Loucy (cell line): ENCODE data around the gene KIF18B.

Experiments
- H2AFZ ChIP-seq: fragments of 200-600 bp; sonication (generic); 2 replicates; pipeline ENCODE4 v1.6.0; 2016; ENCODE audit warnings: antibody characterized with exemption, mild to moderate bottlenecking, low read length, moderate library complexity
- H3F3A ChIP-seq: fragments of 200-600 bp; 2 replicates; pipeline ENCODE4 v1.6.0; 2016; ENCODE audit warnings: antibody characterized with exemption, low read depth, mild to moderate bottlenecking
- H3K27me3 ChIP-seq: fragments of 200-600 bp; sonication (generic); 2 replicates; pipeline ENCODE4 v1.6.1; 2014; ENCODE audit warnings: low read length, mild to moderate bottlenecking; ENCODE audit not compliant: insufficient read depth, poor library complexity, severe bottlenecking
- H3K36me3 ChIP-seq: fragments of 200-600 bp; sonication (generic); 2 replicates; pipeline ENCODE4 v1.6.1; 2016; ENCODE audit warnings: low read length; ENCODE audit not compliant: insufficient read depth
- H3K4me1 ChIP-seq: fragments of 200-600 bp; sonication (generic); 2 replicates; pipeline ENCODE4 v1.5.1; 2014; ENCODE audit warnings: low read length, mild to moderate bottlenecking; ENCODE audit not compliant: insufficient read depth, poor library complexity, severe bottlenecking
- H3K4me2 ChIP-seq: fragments of 200-600 bp; sonication (generic); 2 replicates; pipeline ENCODE4 v1.6.0; 2014; ENCODE audit warnings: antibody characterized with exemption, low read length, low read depth, mild to moderate bottlenecking; ENCODE audit not compliant: poor library complexity, severe bottlenecking
- H3K4me3 ChIP-seq: fragments of 200-600 bp; sonication (generic); 2 replicates; pipeline ENCODE4 v1.5.1; 2014; ENCODE audit warnings: low read length, mild to moderate bottlenecking, mixed read lengths; ENCODE audit not compliant: poor library complexity, severe bottlenecking
- H3K79me2 ChIP-seq: fragments of 200-600 bp; sonication (generic); 2 replicates; pipeline ENCODE4 v1.6.1; 2014; ENCODE audit warnings: low read length; ENCODE audit not compliant: insufficient read depth
- H3K9ac ChIP-seq: fragments of 200-600 bp; sonication (generic); 2 replicates; pipeline ENCODE4 v1.6.0; 2014; ENCODE audit warnings: mild to moderate bottlenecking, low read depth, low read length, moderate library complexity; ENCODE audit not compliant: poor library complexity, severe bottlenecking
- H3K9me2 ChIP-seq: fragments of 200-600 bp; sonication (generic); replicated peaks from 2 replicates; pipeline ENCODE4 v1.6.1; 2016; ENCODE audit warnings: low read depth, low read length, mixed read lengths
- H3K9me3 ChIP-seq: fragments of 200-600 bp; sonication (generic); 2 replicates; pipeline ENCODE4 v1.6.1; 2014; ENCODE audit warnings: mild to moderate bottlenecking, antibody characterized with exemption, low read length, low read depth; ENCODE audit not compliant: insufficient read depth
- H4K20me1 ChIP-seq: fragments of 200-600 bp; sonication (generic); 2 replicates; pipeline ENCODE4 v1.6.0; 2014; ENCODE audit warnings: antibody characterized with exemption, low read length, mild to moderate bottlenecking; ENCODE audit not compliant: insufficient read depth, poor library complexity, severe bottlenecking
- EZH2phosphoT487 ChIP-seq: fragments of 200-600 bp; IDR thresholded peaks from 2 replicates; pipeline ENCODE4 v1.6.1; 2018; ENCODE audit warnings: antibody characterized with exemption, mild to moderate bottlenecking, moderate library complexity, borderline replicate concordance
- TF ChIP-seq, protein P1 (sequence below): fragments of 200-600 bp; sonication (generic); conservative IDR thresholded peaks from 2 replicates; pipeline ENCODE4 v1.5.1; 2014; ENCODE audit warnings: mild to moderate bottlenecking, antibody characterized with exemption, low read length

Gene KIF18B

DNA sequence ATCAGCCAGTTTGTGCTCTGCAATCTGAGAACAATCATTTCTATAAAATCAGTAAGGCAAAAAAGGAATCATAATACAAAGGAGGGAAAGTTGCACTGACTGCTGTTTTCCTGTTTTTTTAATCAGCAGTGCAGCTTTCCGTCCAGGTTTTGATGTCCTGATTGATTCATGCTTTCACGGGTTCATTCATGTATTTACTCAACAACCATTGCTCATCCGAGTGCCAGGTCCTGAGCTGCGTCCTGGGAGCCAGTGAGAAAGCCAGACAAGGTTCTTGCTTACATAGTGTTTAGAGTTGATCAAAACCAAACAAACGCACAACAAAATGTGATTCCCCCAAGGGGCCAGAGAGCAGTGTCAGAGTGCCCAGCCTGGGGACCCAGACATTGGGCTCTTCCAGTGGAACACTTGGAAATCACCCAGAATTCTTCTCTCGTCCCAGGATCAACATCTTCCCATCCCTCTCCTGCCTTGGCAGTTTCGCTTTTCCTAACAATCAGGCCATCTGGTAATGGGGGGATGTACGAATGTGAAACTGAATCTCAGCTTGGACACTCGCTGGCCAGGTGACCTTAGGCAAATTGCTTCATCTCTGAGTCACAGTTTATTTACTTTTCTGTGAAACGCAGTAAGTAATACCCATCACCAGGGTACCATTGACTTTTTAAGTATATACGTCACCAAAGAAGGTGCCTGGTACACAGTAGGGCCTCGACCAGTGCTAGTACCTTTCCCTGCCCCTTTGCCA lies 33.8 kb upstream of the KIF18B start:
- Histone ChIP-seq H3K4me1 (no peaks in the 10 kb centered on the region), H3K9me2 (no peaks in the 10 kb centered on the region), H3K79me2 (no peaks in the 10 kb centered on the region), H3K9ac (no peak overlapping the region), H3K36me3 (no peaks in the 10 kb centered on the region), H2AFZ (no peak overlapping the region), H3K4me2 (no peak overlapping the region), H4K20me1 (no peaks in the 10 kb centered on the region), H3K27me3 (no peaks in the 10 kb centered on the region), H3F3A (no peaks in the 10 kb centered on the region), H3K9me3 (no peaks in the 10 kb centered on the region), H3K4me3 (no peak overlapping the region)
- TF ChIP-seq, protein P1, sequence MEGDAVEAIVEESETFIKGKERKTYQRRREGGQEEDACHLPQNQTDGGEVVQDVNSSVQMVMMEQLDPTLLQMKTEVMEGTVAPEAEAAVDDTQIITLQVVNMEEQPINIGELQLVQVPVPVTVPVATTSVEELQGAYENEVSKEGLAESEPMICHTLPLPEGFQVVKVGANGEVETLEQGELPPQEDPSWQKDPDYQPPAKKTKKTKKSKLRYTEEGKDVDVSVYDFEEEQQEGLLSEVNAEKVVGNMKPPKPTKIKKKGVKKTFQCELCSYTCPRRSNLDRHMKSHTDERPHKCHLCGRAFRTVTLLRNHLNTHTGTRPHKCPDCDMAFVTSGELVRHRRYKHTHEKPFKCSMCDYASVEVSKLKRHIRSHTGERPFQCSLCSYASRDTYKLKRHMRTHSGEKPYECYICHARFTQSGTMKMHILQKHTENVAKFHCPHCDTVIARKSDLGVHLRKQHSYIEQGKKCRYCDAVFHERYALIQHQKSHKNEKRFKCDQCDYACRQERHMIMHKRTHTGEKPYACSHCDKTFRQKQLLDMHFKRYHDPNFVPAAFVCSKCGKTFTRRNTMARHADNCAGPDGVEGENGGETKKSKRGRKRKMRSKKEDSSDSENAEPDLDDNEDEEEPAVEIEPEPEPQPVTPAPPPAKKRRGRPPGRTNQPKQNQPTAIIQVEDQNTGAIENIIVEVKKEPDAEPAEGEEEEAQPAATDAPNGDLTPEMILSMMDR = no peak
- no peak for TF ChIP-seq EZH2phosphoT487

DNA sequence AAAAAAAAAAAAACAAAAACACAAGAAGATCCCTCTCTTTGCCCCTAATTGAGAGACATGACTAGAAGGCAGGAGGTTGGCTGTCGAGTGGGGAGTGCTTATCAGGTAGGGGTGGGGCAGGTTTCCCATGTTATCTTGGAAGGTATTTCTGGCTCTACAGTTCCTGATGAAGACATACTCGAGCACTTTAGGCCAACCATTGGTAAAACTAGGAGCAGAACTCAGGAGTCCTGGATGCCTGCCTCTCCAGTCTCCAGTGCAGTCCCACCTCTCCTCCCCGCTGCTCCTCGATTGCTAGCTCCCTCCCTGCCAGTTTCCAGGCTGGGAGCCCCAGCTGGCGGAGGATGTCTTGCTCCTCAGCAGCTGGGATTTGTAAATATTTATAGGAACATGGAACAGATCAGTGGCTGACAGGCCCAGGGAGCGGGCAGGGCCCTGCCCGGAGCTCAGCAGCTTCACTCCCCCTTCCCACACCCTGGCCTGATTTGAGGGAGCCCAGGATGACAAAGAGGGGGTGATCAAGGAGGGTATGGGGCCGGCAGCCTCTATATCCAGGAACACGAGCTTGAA lies 31.9 kb upstream of the KIF18B start:
- Histone ChIP-seq H2AFZ (no peak overlapping the region), H3K9me2 (no peaks in the 10 kb centered on the region), H3K4me1 (no peaks in the 10 kb centered on the region), H3K4me3 (no peak overlapping the region), H3K4me2 (no peak overlapping the region), H3K27me3 (no peaks in the 10 kb centered on the region), H3F3A (no peaks in the 10 kb centered on the region), H3K9ac (no peak overlapping the region), H3K36me3 (no peaks in the 10 kb centered on the region), H4K20me1 (no peaks in the 10 kb centered on the region), H3K79me2 (no peaks in the 10 kb centered on the region), H3K9me3 (no peaks in the 10 kb centered on the region)
- TF ChIP-seq, protein P1 = no peak
- TF ChIP-seq EZH2phosphoT487 = no peak

DNA sequence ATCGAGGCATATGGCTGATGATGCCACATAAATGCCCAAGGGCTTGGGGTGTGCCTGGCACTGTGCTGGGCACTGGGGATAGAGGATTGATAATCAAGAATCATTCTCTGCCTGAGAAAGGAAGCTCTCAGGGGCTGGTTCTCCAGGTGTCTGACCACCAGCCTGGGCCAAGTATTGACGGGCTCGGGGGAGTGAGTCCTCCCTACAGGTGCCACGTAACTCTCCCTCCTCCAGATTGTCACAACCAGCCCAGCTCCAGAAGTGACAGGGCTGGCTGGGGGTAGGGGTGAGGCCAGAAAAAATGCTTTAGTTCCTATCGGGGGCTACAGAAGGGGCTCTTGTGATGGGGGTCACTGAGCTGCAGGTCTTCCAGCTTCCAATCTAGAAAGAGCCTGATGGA lies 31.2 kb upstream of the KIF18B start:
- TF ChIP-seq, protein P1 = no peak
- no peak for TF ChIP-seq EZH2phosphoT487
- no peaks in the 10 kb centered on the region for H3K36me3 ChIP-seq
- no peaks in the 10 kb centered on the region for H4K20me1 ChIP-seq
- no peaks in the 10 kb centered on the region for H3K79me2 ChIP-seq
- no peaks in the 10 kb centered on the region for H3K9me2 ChIP-seq
- H3K9ac ChIP-seq = no peak overlapping the region
- no peak overlapping the region for H2AFZ ChIP-seq
- no peak overlapping the region for H3K4me2 ChIP-seq
- no peaks in the 10 kb centered on the region for H3K9me3 ChIP-seq
- no peaks in the 10 kb centered on the region for H3F3A ChIP-seq
- no peaks in the 10 kb centered on the region for H3K4me1 ChIP-seq
- no peaks in the 10 kb centered on the region for H3K27me3 ChIP-seq
- no peak overlapping the region for H3K4me3 ChIP-seq
